ENCODE data around the gene TTC9B.

GRCh38 chr19:40247178-40247577 lies 29.0 kb upstream of the TTC9B start:
- TF ChIP-seq POLR2AphosphoS5 (IDR thresholded peaks at IDR 0.05), result no peak
- TF ChIP-seq, protein P1, sequence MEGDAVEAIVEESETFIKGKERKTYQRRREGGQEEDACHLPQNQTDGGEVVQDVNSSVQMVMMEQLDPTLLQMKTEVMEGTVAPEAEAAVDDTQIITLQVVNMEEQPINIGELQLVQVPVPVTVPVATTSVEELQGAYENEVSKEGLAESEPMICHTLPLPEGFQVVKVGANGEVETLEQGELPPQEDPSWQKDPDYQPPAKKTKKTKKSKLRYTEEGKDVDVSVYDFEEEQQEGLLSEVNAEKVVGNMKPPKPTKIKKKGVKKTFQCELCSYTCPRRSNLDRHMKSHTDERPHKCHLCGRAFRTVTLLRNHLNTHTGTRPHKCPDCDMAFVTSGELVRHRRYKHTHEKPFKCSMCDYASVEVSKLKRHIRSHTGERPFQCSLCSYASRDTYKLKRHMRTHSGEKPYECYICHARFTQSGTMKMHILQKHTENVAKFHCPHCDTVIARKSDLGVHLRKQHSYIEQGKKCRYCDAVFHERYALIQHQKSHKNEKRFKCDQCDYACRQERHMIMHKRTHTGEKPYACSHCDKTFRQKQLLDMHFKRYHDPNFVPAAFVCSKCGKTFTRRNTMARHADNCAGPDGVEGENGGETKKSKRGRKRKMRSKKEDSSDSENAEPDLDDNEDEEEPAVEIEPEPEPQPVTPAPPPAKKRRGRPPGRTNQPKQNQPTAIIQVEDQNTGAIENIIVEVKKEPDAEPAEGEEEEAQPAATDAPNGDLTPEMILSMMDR (IDR thresholded peaks at IDR 0.05), result no peak
